ENCODE data around the gene ATP8A1.

ATP8A1 gene

DNA sequence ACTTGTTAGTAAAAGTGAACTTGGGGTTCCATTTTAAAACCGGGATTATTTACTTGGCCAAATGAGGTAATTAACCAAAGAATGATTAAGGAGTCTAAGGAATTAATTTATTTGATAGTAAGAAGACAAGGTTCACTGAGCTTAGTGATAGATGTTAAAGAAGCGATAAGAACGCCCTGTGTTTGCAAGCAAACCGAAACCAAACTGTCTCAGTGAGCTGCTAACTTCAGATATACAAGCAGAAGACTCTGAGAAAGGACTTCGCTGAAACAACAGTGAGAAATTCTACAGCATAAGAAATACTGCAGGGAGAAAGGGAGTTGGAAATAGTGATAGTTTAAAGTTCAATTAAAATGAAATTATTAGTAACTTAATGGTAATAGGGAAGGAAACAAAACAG, 297.2 kb downstream of the ATP8A1 start:
- no peak for DNase-seq

All from activated CD8-positive, alpha-beta memory T cell treated with anti-CD3 and anti-CD28 coated beads for 24 hours (primary cell).